Neural cell (in vitro differentiated cells): ENCODE measurements around the gene RAB11FIP5. TPM values are rescaled to one million over a fixed set of nuclear protein-coding genes. Genes with fewer than 3 reads are reported as not detected.
A peak's percentile ranks its signal among the peaks of the same experiment; 100 is the strongest.

ENCODE experiments used
- H2AFZ ChIP-seq: fragments of 200-600, 300-800 bp; sonication (generic), shearing (Covaris generic); 2 replicates; pipeline ENCODE4 v1.6.0; 2014; ENCODE audit warnings: low read depth, mild to moderate bottlenecking, antibody characterized with exemption, low read length, moderate library complexity
- H3F3A ChIP-seq: fragments of 200-600 bp; shearing (Covaris generic); 2 replicates; pipeline ENCODE4 v1.6.1; 2016; ENCODE audit warnings: mild to moderate bottlenecking, moderate library complexity, mixed read lengths, antibody characterized with exemption, low read length; ENCODE audit not compliant: insufficient read depth, poor library complexity, severe bottlenecking
- H3K27ac ChIP-seq: fragments of 200-600, 300-800 bp; sonication (generic), shearing (Covaris generic); 2 replicates; pipeline ENCODE4 v1.5.1; 2014; ENCODE audit warnings: mild to moderate bottlenecking, low read length, moderate library complexity
- H3K27me3 ChIP-seq: fragments of 300-800, 200-600 bp; sonication (generic), shearing (Covaris generic); 2 replicates; pipeline ENCODE4 v1.6.0; 2014; ENCODE audit warnings: mild to moderate bottlenecking, low read depth, low read length, moderate library complexity; ENCODE audit not compliant: insufficient read depth
- H3K36me3 ChIP-seq: fragments of 300-800, 200-600 bp; sonication (generic), shearing (Covaris generic); 2 replicates; pipeline ENCODE4 v1.5.1; 2014; ENCODE audit warnings: mild to moderate bottlenecking, antibody characterized with exemption, low read length, moderate library complexity; ENCODE audit not compliant: insufficient read depth
- H3K4me2 ChIP-seq: fragments of 300-800, 200-600 bp; sonication (generic), shearing (Covaris generic); 2 replicates; pipeline ENCODE4 v1.6.0; 2014; ENCODE audit warnings: mild to moderate bottlenecking, low read length
- H3K4me3 ChIP-seq: fragments of 300-800, 200-600 bp; sonication (generic), shearing (Covaris generic); 2 replicates; pipeline ENCODE4 v1.5.1; 2014; ENCODE audit warnings: mild to moderate bottlenecking, low read length, moderate library complexity
- H3K79me2 ChIP-seq: fragments of 200-600 bp; shearing (Covaris generic); replicated peaks from 2 replicates; pipeline ENCODE4 v1.6.0; 2014; ENCODE audit warnings: mild to moderate bottlenecking, low read length, moderate library complexity; ENCODE audit not compliant: insufficient read depth
- H3K9ac ChIP-seq: fragments of 300-800, 200-600 bp; sonication (generic), shearing (Covaris generic); 2 replicates; pipeline ENCODE4 v1.6.1; 2016; ENCODE audit warnings: mild to moderate bottlenecking, low read length, mixed read lengths
- H3K9me2 ChIP-seq: fragments of 200-600 bp; shearing (Covaris generic); 2 replicates; pipeline ENCODE4 v1.6.1; 2016; ENCODE audit warnings: mild to moderate bottlenecking, low read length, mixed read lengths; ENCODE audit not compliant: insufficient read depth
- H3K9me3 ChIP-seq: fragments of 200-600, 300-800 bp; sonication (generic), shearing (Covaris generic); 2 replicates; pipeline ENCODE4 v1.6.1; 2016; ENCODE audit warnings: mild to moderate bottlenecking, mixed run types, low read length, moderate library complexity, mixed read lengths
- H4K20me1 ChIP-seq: fragments of 200-600 bp; shearing (Covaris generic); 2 replicates; pipeline ENCODE4 v1.6.1; 2016; ENCODE audit warnings: mild to moderate bottlenecking, mixed run types; ENCODE audit not compliant: insufficient read depth
- EP300 ChIP-seq: fragments of 450-650 bp; conservative IDR thresholded peaks from 2 replicates; pipeline ENCODE4 v1.6.1; 2014; ENCODE audit warnings: antibody characterized with exemption, mild to moderate bottlenecking, moderate library complexity; ENCODE audit not compliant: poor library complexity, severe bottlenecking
- EZH2 ChIP-seq: fragments of 200-600, 300-800 bp; shearing (Covaris generic), sonication (generic); IDR thresholded peaks from 2 replicates; pipeline ENCODE4 v1.6.1; 2014; ENCODE audit warnings: antibody characterized with exemption, low read length, borderline replicate concordance, mild to moderate bottlenecking; ENCODE audit not compliant: insufficient read depth, poor library complexity, severe bottlenecking
- MXI1 ChIP-seq: fragments of 450-650 bp; conservative IDR thresholded peaks from 2 replicates; pipeline ENCODE4 v1.6.1; 2014; ENCODE audit warnings: antibody characterized with exemption, mild to moderate bottlenecking; ENCODE audit not compliant: poor library complexity, severe bottlenecking
- POLR2AphosphoS5 ChIP-seq: IDR thresholded peaks from 2 replicates; pipeline ENCODE4 v1.6.1; 2012
- RAD21 ChIP-seq: fragments of 450-650 bp; conservative IDR thresholded peaks from 2 replicates; pipeline ENCODE4 v1.6.1; 2014; ENCODE audit warnings: antibody characterized with exemption, mild to moderate bottlenecking, moderate library complexity
- SMC3 ChIP-seq: fragments of 450-650 bp; conservative IDR thresholded peaks from 2 replicates; pipeline ENCODE4 v1.6.1; 2014; ENCODE audit warnings: antibody characterized with exemption, mild to moderate bottlenecking, moderate library complexity; ENCODE audit not compliant: poor library complexity
- TAF1 ChIP-seq: IDR thresholded peaks from 2 replicates; pipeline ENCODE4 v1.6.1; 2012; ENCODE audit warnings: low read depth
- polyA plus RNA-seq: library from polyadenylated mRNA; depleted of rRNA; stranded (reverse); fragments of >200 nt; gene quantifications from 2 replicates; pipeline ENCODE4 v1.2.3, GENCODE V29; 2014
- TF ChIP-seq, protein P1 (sequence below): IDR thresholded peaks from 2 replicates; pipeline ENCODE4 v1.6.1; 2012; ENCODE audit warnings: borderline replicate concordance
- TF ChIP-seq, protein P2 (sequence below): fragments of 450-650 bp; IDR thresholded peaks from 2 replicates; pipeline ENCODE4 v1.5.1; 2014; ENCODE audit warnings: antibody characterized with exemption, mild to moderate bottlenecking, moderate library complexity; ENCODE audit not compliant: poor library complexity, severe bottlenecking

Gene RAB11FIP5
- polyA plus RNA-seq, 1 donor from 2014 or later: 2.6 TPM

DNA sequence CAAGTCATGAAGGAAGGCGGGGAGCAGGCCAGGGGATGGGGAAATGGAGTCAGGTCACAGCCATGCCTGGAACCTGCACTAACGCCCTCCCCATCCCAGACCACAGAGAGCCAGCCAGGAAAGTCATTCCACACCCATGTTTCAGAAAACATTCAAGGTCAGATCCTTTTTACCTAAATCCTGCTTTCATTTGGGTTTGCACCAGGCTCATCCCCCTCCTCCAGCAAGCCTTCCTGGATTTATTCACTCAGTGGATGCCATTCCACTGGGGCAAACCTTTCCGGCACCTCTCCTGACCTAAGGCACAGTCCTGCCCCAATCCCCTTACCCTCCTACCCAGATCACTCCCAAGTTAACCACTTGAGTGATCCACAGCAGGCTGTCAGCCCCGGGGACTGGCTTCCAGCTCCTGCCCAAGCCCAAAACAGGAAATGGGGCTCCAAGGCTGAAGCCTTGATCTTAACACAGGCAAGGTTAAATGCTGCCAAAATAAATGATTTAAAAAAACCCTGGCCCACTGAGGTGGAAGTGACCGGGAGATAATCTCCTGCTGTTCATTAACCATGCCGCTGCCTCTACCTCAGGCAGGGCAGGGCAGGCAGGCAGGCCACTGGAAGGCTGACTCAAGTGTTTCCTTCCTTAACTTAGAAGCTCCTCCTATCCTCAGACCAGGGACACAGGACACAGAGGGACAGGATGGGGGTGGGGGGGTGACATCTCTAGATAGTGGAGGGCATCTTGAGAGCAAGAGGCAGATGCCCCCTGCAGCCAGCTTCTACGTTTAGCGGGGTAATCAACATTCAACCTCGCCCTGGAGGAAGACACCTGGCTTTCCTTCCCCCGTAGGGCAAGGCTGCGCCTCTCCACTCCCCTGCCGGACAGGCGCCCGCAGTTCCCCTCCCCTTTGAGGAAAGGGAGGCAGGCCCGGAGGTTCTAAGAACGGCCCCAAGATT lies 1.4 kb downstream of the RAB11FIP5 start:
- peaks cover 8% of the 10 kb centered on the region for H3K79me2 ChIP-seq
- no peak overlapping the region for H2AFZ ChIP-seq
- peak overlapping the region; percentile 62 for H3K4me2 ChIP-seq
- no peaks in the 10 kb centered on the region for H4K20me1 ChIP-seq
- no peaks in the 10 kb centered on the region for H3K36me3 ChIP-seq
- peak overlapping the region; percentile 67 for H3K9ac ChIP-seq
- H3K4me3 ChIP-seq: peak overlapping the region; percentile 83
- H3K9me2 ChIP-seq: no peaks in the 10 kb centered on the region
- H3F3A ChIP-seq: no peaks in the 10 kb centered on the region
- no peak for TF ChIP-seq EZH2
- no peak for TF ChIP-seq POLR2AphosphoS5
- TF ChIP-seq MXI1: no peak
- TF ChIP-seq TAF1: no peak
- TF ChIP-seq, protein P1, sequence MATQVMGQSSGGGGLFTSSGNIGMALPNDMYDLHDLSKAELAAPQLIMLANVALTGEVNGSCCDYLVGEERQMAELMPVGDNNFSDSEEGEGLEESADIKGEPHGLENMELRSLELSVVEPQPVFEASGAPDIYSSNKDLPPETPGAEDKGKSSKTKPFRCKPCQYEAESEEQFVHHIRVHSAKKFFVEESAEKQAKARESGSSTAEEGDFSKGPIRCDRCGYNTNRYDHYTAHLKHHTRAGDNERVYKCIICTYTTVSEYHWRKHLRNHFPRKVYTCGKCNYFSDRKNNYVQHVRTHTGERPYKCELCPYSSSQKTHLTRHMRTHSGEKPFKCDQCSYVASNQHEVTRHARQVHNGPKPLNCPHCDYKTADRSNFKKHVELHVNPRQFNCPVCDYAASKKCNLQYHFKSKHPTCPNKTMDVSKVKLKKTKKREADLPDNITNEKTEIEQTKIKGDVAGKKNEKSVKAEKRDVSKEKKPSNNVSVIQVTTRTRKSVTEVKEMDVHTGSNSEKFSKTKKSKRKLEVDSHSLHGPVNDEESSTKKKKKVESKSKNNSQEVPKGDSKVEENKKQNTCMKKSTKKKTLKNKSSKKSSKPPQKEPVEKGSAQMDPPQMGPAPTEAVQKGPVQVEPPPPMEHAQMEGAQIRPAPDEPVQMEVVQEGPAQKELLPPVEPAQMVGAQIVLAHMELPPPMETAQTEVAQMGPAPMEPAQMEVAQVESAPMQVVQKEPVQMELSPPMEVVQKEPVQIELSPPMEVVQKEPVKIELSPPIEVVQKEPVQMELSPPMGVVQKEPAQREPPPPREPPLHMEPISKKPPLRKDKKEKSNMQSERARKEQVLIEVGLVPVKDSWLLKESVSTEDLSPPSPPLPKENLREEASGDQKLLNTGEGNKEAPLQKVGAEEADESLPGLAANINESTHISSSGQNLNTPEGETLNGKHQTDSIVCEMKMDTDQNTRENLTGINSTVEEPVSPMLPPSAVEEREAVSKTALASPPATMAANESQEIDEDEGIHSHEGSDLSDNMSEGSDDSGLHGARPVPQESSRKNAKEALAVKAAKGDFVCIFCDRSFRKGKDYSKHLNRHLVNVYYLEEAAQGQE: no peak
- no peak for TF ChIP-seq EP300
- H3K27me3 ChIP-seq: peaks cover 14% of the 10 kb centered on the region
- H3K9me3 ChIP-seq: no peaks in the 10 kb centered on the region
- no peak overlapping the region for H3K27ac ChIP-seq

DNA sequence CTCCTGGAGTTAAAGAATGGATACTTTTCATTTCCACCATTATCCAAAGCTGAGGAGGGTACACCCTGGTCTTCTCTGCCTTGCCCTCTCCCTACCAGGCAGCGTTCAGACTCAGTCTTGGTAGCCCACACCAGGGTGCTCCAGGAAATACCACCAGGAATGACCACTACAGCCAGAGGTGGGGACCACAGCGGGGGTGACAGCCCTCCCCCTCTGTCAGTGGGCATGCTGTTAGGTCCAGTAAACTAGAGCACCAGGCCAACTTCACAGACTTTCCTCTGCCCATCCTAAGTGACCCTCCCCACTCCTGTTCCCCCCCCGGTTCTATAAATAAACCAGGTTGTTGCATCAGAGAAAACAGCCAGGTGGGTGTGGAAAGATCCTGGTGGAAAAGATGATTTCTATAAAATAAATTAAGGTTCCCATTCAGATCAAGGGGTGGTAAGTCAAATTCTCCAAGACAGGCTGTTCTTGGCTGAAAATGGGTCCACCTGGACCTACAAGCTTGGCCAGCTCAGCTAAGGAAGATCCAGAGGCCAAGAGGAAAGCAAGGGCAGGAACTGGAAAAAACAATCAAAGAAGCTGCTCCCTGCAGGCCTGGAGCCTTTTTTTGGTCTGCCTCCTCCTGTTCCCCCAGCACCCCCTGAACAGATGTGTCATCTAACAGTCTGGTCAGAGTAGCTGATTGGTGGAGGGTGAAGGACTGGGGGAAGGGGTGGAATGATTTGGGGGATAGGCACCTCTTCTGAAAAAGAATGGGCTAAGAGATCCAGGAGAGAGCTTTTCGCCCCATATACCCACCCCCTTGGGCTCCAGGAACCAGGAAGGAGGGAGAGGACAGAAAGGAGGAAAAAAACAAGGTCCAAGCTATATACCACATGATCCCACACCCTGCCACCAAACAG lies 2.3 kb downstream of the RAB11FIP5 start:
- Histone ChIP-seq H3K4me3 (peak overlapping the region; percentile 83), H2AFZ (no peak overlapping the region), H3K9me2 (no peaks in the 10 kb centered on the region), H3F3A (no peaks in the 10 kb centered on the region), H3K36me3 (no peaks in the 10 kb centered on the region), H3K4me2 (no peak overlapping the region), H3K27me3 (peaks cover 14% of the 10 kb centered on the region), H4K20me1 (no peaks in the 10 kb centered on the region), H3K27ac (no peak overlapping the region), H3K9ac (no peak overlapping the region), H3K79me2 (peaks cover 8% of the 10 kb centered on the region), H3K9me3 (no peaks in the 10 kb centered on the region)
- TF ChIP-seq MXI1 (no peak), EZH2 (no peak), POLR2AphosphoS5 (no peak), RAD21 (no peak), SMC3 (no peak), EP300 (no peak), TAF1 (no peak)
- TF ChIP-seq, protein P1: no peak
- TF ChIP-seq, protein P2, sequence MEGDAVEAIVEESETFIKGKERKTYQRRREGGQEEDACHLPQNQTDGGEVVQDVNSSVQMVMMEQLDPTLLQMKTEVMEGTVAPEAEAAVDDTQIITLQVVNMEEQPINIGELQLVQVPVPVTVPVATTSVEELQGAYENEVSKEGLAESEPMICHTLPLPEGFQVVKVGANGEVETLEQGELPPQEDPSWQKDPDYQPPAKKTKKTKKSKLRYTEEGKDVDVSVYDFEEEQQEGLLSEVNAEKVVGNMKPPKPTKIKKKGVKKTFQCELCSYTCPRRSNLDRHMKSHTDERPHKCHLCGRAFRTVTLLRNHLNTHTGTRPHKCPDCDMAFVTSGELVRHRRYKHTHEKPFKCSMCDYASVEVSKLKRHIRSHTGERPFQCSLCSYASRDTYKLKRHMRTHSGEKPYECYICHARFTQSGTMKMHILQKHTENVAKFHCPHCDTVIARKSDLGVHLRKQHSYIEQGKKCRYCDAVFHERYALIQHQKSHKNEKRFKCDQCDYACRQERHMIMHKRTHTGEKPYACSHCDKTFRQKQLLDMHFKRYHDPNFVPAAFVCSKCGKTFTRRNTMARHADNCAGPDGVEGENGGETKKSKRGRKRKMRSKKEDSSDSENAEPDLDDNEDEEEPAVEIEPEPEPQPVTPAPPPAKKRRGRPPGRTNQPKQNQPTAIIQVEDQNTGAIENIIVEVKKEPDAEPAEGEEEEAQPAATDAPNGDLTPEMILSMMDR: no peak
